GM19239 (cell line): ENCODE results near the gene ARAP1.

Experiments
- DNase-seq: peaks from one replicate; pipeline ENCODE4 v3.0.0; 2011; ENCODE audit warnings: low spot score; ENCODE audit not compliant: insufficient read length
- FAIRE-seq: peaks from 2 replicates; lab custom pipeline; 2011; peaks lifted over from hg19 to GRCh38; lab: Jason Lieb, UNC

The ARAP1 gene

DNA sequence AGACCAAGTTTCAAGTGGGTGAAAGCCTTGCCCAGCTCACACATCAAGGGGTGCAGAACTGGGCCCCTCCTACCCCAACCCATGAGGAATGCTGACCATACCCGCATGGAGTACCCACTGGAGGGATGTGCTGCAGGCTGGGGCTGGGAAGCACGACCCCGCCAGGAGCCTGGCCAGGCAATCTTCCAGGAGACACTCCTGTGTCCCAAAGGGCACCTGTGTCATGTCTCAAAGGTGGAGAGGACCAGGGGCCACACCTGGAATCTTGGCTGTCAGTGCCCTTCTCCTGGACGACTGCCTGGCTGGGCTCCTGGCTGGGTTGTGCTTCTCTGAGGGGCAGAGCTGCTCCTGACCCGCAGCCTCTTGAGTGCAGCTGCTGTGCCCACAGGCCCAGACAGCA is 6.7 kb downstream of the ARAP1 start:
- FAIRE-seq (no peak), DNase-seq (no peak)

DNA sequence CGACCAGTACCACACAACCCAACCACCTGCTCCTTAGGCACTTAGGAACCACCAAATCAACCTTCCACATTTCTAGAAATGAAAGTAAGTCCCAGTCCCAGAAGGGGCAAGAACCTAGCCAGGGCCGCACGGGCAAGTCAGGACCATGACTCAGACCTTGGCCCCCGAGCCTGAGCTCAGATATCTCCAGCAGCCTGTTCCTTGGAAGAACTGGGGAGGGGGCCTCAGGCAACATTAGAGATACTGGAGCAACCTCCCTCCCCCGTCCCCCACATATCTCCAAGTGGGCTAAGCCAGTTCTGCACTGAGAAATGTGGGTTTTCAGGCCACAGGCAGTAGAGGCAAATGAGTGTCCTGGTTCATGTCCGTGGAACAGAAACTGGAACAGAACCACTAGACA is 7.7 kb downstream of the ARAP1 start:
- peak; percentile 62 for FAIRE-seq
- no peak for DNase-seq

DNA sequence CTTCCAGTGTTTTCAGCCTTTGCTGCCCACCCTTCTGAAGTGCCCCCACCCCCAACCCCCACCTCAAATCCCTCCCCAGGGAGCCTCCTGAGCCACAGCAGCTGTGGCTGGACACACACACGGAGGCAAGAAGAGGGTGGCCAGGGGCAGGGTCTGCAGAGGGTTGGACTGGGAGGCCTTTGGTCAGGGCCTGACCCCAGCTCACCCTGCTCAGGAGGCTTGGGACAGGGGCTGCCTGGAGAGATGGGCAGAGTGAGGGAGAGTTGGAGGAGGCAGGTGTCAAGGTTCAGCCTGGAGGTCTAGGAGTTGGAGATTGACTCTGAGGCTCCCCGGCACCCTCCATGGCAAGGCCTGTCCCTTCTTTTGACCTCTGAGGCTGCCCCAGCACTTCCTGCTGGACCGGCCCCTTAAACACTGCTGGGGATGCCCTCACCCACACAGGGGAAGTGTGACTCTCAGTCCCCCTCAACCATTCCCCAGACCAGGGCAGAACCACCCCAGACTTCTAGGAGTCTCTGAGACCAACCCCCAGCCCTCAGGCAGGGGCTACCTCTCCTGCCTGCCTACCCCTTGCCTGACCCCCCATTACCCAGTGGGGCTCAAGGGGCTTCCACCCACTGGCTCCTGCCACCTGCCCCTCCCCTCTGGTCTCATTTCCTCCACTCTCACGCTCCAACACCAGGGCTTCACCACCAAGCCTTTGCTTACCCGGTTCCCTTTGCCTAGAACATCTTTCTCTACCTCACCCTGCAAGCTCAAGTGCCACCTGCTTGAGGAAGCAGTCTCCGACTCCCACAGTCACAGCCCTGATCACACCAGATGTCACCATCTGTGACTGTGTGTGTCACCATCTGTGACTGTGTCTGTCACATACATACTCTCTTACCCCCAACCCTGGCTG is 8.6 kb downstream of the ARAP1 start:
- DNase-seq (no peak), FAIRE-seq (peak; percentile 93)

DNA sequence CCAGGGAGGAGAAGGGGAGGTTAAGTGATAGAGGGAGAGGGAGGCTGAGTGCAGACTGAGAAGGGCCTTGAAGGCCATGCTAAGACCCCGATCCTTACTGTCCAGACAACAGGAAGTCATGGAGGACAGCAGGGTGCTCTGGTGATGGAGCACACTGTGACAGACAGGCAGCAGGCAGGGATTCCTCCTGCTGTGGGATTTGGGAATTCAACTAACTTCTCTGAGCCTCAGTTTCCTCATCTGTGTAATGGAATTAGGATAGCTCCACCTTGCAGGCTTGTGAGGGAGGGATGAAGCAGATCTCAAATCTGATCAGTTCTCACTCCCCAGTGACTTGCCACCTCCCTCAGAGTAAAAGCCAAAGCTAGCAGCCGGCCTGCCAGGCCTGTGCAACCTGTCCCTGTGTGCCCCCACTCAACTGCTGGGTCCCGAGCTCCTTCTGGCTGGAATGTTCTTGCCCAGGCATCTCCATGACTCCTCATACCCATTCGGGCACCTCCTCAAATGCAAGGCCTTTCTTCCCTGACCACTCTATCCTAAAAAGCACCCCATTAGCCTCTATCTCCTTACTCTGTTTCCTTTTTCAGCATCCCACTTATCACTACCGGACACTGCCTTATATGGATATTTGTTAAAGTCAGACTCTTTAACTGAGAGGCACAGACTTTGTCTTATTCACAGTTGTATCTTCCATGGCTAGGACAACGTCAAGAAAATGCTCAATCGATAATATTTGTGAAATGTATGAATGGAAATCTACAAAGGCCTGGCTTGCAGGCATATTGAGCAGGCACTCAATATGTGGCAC is 9.5 kb downstream of the ARAP1 start:
- no peak for FAIRE-seq
- no peak for DNase-seq

DNA sequence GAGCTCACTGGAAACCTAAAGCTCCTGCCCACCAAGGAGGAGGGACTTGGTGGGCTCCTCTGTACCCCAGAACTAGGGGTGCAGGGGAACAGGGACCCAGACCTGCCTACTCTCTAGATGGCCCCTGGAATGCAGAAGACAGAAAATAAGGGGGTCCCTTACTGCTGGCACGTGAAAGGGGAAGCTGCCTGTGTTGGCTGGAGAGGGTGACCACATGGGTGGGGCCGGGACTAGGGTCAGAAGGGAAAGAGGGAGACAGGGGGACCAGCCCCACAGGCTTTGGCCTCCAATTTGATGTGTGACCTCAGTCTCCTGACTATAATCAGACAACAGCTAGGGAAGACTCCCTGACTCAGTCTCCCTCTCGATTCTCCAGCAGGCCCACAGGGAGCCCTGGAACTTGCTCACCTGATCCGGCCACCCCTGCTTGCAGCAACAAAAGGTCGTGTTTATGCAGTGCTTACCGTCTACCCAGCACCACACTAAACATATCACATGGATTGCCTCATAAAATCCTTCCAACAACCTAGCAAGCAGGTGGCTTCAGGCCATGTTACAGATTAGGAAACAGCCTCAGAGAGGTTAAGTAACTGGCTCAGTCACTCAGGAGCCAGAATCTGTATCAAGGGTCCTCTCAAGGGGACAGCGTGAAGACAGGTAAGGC is 10.2 kb downstream of the ARAP1 start:
- DNase-seq (no peak), FAIRE-seq (no peak)

DNA sequence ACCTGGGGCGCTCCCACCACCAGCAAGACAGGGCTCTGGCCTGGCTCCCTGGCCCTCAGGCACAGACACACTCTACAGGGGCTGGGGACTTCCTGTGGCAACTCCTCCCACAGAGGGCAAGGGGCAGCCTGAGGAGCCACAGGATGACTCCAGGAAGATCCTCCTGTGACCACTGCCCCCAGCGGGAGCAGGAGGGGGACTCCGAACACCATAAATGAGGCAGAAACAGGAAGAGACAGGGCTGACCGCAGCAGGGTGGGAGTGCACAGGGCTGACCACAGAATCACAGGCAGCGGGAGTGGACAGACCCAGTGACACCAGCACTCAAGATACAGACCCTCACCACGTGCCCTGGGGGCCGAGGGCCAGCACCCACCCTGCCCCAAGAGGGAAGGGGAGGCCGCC is 10.8 kb downstream of the ARAP1 start:
- FAIRE-seq = no peak
- DNase-seq = no peak

DNA sequence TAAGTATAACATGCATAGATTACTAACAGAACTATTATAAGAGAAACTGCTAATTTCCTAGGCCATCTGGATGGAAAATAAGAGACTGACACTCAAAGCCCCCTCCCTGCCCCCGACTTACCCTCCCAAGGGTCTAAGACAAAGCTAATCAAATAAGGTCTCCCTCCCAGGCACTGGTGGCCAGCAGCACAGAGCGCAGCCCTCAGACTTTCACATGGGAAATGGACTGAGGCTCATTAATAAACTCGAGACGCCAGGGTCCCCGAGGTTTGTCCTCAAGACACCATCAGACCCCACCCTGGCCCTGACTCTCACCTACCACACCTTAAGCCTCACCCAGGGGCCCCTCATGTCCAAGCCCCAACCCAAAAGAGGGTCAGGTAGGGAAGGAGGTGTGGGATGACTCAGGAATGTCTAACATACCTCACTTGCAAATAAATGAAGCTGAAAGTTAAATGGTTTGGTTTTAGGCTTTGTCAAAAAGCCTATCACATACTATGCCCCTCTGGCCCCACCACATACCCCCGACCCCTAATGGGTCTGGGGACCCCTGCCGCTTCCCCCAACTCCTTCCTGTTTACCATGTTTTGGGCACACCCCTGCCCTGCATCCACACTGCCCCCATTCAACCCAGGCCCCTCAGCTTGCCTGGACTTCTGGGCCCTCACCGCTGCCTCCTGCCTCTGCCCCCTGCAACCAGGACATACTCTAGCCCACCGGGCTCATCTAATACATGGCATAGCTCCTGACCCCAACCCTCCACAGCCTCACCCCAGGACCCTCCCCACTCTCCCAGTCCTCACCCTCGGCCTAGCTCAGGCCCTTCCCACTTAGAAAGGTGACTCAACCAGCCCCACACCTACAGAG is 11.4 kb downstream of the ARAP1 start:
- DNase-seq (no peak), FAIRE-seq (peak; percentile 42)

DNA sequence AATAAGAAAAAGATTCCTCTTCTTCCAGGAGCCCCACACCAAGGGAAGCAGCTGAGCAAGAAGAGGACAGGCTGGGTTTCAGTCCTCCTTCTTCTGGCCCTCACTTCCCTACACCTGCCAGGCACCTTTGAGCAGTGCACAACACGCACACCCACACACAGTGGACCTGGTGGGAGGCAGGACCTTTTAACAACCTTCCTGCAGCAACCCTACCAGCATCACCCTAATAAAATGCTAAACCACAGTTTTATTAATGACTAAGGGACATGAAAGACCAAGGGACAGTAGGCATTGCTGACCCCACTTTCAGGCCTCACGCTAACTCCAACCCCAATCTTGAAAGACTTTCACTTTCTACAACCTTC is 12.2 kb downstream of the ARAP1 start:
- FAIRE-seq = peak; percentile 81

DNA sequence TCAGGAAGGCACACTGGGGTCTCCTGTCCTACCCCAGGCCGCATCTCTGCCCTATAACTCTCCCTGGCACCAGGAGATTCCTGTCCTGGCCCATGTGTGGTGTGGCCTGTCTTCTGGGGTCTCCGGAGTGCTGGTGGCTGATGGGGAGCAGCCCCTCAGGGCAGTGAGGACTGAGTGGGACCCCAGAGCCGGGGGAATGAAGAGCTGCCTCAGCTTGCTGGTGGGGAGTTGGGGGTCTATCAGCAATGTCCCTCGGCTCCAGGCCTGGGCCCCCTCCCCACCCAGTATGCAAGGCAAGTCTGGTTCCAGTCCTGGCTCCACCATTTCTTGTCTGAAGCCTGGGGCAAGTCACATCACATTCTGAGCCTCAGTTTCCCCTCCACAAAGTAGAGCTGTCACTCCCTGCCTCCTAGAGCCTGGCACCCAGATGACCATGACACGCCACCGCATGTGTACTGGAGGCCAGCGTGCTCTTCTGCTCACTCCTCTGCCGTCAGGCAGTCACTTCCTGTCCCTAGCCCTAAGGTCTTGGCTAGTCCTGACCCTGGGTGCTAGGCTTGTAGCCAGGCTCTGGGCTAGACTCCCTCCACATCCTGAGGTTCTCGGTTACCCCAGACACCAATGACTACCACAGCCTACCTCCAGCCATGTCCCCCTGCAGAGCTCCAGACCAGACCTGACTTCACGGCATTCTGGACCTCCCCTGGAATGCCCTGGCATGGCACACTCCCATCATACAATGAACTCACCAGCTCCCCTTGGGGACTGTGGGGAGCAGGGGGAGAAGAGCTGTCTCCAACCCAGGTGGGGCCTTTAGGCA is 12.8 kb downstream of the ARAP1 start:
- DNase-seq (no peak), FAIRE-seq (peak; percentile 62)

More for the DNA sequence above, 12.2 kb downstream of the ARAP1 start:
- no peak for DNase-seq

DNA sequence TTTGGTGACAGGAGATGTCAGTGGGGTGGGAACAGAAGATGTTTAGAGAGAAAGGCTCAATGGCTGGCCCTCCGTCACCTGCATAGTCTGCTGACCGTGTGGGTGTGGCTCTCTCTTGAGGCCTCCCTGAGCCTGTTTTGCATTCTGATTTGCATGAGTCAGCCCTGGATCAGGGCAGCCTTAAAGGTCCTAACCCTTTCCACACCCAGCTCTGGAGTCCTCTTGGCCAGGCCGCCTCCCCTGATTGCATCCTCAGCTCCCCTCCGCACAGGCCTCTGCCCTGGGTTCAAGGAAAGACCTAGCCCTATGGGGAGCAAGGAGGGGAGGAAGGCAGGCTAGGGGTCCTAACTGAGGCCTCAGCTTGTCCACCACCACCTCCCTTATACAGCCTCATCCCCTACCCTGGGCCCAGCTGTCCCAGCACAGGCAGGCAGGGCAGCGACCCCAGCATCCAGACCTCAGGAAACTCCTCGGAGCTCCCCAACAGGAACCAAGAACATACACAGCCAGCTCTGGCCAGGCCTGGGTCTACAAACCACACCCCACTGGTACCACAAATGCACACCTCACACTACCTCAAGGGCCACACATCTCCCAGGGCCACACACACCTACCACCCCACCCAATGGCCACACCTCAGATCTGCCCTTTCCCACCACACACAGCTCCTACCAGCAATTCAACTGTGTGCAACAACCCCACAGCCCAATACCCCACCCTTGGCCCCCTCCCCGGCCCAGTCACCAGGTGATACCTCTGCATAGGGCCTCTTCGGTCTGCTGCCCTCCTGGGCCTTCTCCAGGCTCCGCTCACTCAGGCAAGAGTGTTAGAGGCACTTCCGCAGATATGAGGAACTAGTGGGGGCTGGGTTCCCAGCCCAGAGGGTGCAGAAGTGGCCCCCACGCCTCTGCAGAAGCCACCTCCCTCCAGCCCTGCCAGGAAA is 13.7 kb downstream of the ARAP1 start:
- DNase-seq (peak; percentile 61), FAIRE-seq (peak; percentile 92)

DNA sequence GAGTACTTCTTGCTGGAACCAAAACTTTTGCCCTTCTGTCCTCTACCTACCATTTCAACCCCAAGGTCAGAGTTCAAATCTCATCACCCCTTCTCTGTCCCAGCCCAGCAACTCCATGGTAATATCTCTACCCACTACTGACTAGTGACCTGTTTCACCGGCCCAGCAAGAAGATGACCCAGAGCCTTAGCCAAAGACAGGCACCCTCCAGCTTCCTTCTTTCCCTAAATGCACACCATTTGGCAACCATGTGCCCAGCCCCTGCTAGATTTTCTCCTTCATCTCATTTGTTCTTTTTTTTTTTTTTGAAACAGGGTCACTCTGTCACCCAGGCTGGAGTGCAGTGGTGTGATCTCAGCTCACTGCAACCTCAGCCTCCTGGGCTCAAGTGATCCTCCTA is 14.9 kb downstream of the ARAP1 start:
- DNase-seq = no peak
- FAIRE-seq = no peak

DNA sequence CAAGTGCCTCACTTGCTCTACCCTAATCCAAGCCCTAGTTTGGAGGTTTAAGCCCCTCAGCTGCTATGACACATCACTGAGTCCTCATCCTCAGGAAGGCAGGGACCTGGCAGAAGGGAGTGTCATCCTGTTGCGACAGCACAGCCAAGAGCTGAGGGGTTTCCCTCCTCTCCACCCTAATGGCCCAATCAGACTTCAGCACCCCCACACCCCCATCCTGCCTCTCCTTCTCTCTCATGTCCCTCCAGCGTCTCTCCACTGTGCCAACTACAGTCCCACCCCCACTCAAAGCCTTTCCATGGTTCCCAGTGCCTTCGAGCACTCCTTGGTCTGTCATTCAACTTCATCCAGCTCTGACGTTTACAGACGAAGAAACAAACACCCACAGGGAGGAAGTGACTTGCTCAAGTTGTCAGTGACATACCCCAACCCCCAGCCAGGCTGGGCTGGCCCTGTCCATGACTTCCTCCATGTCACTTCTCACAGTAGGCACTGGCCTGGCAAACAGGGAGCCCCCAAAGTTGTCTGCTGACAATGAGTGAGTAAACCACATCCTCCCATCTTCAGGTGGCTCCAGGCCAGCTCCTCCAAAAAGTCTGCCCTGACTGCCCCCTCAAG is 15.6 kb downstream of the ARAP1 start:
- peak; percentile 74 for FAIRE-seq
- no peak for DNase-seq

DNA sequence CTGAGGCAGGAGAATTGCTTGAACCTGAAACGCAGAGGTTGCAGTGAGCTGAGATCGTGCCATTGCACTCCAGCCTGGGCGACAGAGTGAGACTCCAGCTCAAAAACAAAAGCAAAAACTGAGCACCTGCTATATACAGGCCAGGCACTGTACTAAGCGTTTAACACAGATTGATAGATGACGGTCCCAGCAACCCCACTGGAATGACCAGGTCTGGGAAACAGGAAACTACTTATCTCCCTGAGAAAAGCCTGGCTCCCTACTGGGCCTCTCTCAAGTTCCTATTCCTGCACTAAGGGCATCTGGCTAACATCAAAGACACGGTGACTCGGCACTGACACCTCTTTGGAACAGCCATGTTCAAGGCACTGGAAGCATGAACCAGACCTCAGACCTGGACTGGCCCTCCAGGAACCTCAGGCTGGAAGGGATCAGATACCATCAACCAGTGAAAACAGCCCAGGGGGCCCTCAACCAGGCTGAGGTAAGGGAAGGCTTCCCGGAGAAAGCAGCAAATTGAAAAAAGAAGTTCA is 16.6 kb downstream of the ARAP1 start:
- FAIRE-seq = no peak
- no peak for DNase-seq

DNA sequence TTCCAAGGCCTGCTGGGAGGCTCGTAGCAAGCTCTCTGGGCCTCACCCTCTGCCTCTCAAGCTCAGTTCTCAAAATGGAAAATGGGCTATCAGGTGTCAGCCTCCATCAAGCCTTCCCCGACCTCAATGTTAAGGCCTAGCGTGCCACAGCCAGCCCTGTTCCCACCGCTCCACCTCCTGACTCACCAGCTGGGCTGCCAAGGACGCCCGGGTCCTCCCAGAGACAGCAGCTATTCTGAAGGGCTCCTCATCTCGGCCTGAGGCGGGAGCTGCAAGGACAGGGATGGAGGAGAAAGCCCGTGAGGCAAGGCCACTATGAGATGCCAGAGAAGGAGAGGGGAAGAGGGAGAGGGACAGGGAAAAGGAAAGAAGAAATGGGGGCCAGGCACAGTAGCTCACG is 19.9 kb downstream of the ARAP1 start:
- DNase-seq (no peak), FAIRE-seq (no peak)

DNA sequence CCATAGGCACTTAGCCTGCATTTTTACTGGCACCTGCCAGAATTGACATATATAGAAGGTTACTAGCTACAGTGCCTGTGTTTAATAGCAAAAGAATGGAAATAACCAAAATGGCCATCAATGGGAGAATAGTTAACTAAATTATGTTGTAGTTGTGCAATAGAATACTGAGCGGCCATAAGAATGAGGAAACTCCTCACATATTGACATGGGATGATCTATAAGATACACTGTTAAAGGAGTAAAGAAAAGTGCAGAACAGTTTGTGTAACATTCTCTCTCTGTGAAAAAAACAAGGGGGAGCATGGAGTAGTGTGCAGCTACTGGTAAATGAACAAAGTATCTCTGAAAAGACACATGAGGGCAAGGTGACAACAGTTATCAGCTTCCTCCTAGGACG is 21.5 kb downstream of the ARAP1 start:
- FAIRE-seq = no peak
- DNase-seq = no peak

DNA sequence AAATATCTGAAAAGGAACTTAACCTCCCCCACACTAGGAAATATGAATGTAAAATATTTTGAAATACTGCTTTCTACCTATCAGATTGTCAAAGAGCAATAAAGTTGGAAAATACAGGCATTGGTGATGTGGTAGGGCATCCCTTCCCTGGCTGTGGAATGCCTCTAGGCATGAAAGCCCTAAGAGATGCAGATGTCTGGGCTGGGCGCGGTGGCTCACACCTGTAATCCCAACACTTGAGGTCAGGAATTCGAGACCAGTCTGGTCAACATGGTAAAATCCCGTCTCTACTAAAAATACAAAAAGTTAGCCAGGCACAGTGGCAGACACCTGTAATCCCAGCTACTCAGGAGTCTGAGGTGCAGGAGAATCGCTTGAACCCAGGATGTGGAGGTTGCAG is 22.0 kb downstream of the ARAP1 start:
- no peak for DNase-seq

DNA sequence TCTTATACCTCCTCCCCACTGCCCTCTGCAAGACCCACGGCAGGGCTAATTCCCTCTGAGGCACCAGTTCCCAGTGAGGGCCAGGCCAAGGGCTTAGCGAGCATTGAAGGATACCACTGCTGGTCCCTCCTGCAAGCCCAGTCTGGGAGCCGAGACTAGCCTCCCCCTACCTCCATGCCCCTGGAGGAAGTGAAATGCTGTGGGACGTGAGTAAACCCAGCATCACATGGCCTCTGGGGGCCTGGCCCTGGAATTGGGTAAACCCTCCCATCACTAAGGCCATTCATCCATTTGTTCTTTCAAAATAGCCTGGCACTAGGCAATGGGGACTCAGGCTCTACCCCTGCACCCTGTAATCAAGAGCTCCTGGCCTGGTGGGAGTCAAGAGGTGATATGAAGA is 24.7 kb downstream of the ARAP1 start:
- FAIRE-seq (no peak), DNase-seq (no peak)

More for the DNA sequence above, 22.0 kb downstream of the ARAP1 start:
- FAIRE-seq = no peak
